Measurements from ENCODE around the gene DUSP9. TPM values are rescaled to one million over a fixed set of nuclear protein-coding genes. Genes with fewer than 3 reads are reported as not detected.

DUSP9 gene
- total and polyA plus RNA-seq, 10 of the 15 experiments (the other 5 are each of a cell fraction or from before 2014, with no cell fraction given), result 0.10 TPM; not detected in 9

DNA sequence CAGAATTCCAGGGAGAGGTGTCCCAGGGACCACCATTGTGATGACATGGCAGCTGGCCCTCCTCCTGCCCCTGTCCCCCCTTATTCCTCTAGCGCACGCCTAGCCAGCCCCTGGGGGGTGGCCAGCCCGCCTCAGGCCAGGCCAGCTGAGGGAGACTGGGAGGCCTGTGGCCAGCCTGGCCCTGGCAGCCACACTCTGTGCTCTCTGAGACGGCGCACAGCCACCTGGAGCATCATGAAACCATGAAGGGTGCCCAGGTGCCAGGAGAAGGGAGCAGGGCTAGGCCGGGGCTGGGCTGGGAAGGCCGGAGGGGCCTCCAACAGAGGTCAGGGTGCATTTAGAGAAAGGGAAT, 14.4 kb upstream of the DUSP9 start:
- WGBS (ENCODE audit: insufficient coverage, insufficient replicate concordance, low lambda C conversion rate, missing lambda C conversion rate), result 51% methylated on average over 7 of the region's 7 CpGs
- no peaks in the 10 kb centered on the region for H4K20me1 ChIP-seq (ENCODE audit: control insufficient read depth, insufficient read depth)
- no peak overlapping the region for H3K4me3 ChIP-seq
- H3K9ac ChIP-seq (ENCODE audit: control insufficient read depth, insufficient read depth, low read length), result no peak overlapping the region
- H3K27ac ChIP-seq (ENCODE audit: control insufficient read depth, insufficient read depth), result no peak overlapping the region
- in situ Hi-C loops (cut with MboI), result no loop called here
- no peaks in the 10 kb centered on the region for H3K4me1 ChIP-seq (ENCODE audit: control insufficient read depth, insufficient read depth, low read length)
- DNase-seq (ENCODE audit: low read depth, low spot score), result no peak
- no peak overlapping the region for H3K4me2 ChIP-seq (ENCODE audit: control insufficient read depth, insufficient read depth)
- RAD21 ChIA-PET (ENCODE audit: unreplicated experiment), result no interaction called here
- SMC1A ChIA-PET (ENCODE audit: uncharacterized antibody, unreplicated experiment), result no interaction called here
- no peak for ATAC-seq
- H3K27me3 ChIP-seq (replicated peaks in 1 of 2; ENCODE audit: control insufficient read depth in 2 of 2, insufficient read depth in 2 of 2, low read length in 1 of 2), result 0 out of 4 replicates have a peak, but pooled peaks cover 0 to 2% of the 10 kb centered on the region in 2 experiments
- POLR2A ChIA-PET, result no interaction called here
- no peaks in the 10 kb centered on the region; the same call in 2 of the 3 replicates for H3K9me3 ChIP-seq (replicated peaks; ENCODE audit: control insufficient read depth, insufficient read depth, low read length)
- TF ChIP-seq MYB (IDR thresholded peaks at IDR 0.05; ENCODE audit: borderline replicate concordance, low read depth, low read length), result no peak
- TF ChIP-seq, protein P1, sequence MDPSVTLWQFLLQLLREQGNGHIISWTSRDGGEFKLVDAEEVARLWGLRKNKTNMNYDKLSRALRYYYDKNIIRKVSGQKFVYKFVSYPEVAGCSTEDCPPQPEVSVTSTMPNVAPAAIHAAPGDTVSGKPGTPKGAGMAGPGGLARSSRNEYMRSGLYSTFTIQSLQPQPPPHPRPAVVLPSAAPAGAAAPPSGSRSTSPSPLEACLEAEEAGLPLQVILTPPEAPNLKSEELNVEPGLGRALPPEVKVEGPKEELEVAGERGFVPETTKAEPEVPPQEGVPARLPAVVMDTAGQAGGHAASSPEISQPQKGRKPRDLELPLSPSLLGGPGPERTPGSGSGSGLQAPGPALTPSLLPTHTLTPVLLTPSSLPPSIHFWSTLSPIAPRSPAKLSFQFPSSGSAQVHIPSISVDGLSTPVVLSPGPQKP (IDR thresholded peaks at IDR 0.05; ENCODE audit: low read depth, low read length), result no peak
- TF ChIP-seq ZZZ3 (IDR thresholded peaks at IDR 0.05; ENCODE audit: control insufficient read depth, insufficient read length, low read depth), result no peak
- TF ChIP-seq, protein P2, sequence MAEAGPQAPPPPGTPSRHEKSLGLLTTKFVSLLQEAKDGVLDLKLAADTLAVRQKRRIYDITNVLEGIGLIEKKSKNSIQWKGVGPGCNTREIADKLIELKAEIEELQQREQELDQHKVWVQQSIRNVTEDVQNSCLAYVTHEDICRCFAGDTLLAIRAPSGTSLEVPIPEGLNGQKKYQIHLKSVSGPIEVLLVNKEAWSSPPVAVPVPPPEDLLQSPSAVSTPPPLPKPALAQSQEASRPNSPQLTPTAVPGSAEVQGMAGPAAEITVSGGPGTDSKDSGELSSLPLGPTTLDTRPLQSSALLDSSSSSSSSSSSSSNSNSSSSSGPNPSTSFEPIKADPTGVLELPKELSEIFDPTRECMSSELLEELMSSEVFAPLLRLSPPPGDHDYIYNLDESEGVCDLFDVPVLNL (IDR thresholded peaks at IDR 0.05; ENCODE audit: low read depth, low read length), result no peak
- TF ChIP-seq SMARCA5 (IDR thresholded peaks at IDR 0.05), result no peak
- TF ChIP-seq CBX5 (IDR thresholded peaks at IDR 0.05; ENCODE audit: low read depth), result no peak
- TF ChIP-seq EP300 (IDR thresholded peaks at IDR 0.05; ENCODE audit: borderline replicate concordance in 1 of 2, control insufficient read depth in 1 of 2, low read depth in 2 of 2, low read length in 2 of 2), result no peak
- no peak for TF ChIP-seq USF1 (IDR thresholded peaks at IDR 0.05; ENCODE audit: borderline replicate concordance, extremely low read length, insufficient read depth, low read depth, low read length)
- no peak for TF ChIP-seq LARP7 (IDR thresholded peaks at IDR 0.05)
- no peaks in the 10 kb centered on the region for H3K79me2 ChIP-seq (ENCODE audit: control insufficient read depth, insufficient read depth, low read length)
- no TSS peak for BruUV-seq (replicated peaks)
- CTCF ChIA-PET, result no interaction called here
- no peak for FAIRE-seq
- H3K36me3 ChIP-seq (ENCODE audit: control insufficient read depth in 2 of 2, insufficient read depth in 2 of 2, low read length in 1 of 2), result no peaks in the 10 kb centered on the region
- no peak overlapping the region for H2AFZ ChIP-seq (ENCODE audit: control insufficient read depth, low read depth, low read length)
- intact Hi-C loops (cut with micrococcal nuclease; ENCODE audit: unreplicated experiment), result no loop called here

Data from GM12878 (cell line).